NCI-H2227 treated with DMSO at 0.1 percent for 48 hours (cell line): ENCODE measurements around the gene FAF1.
"Not testable (repeated sequence)": the region's sequence is repeated elsewhere in the genome, so short reads cannot be mapped to it uniquely, and the experiment has no call there.

Experiments used
- DNase-seq: peaks from one replicate; lab custom pipeline; 2025; lab: John Stamatoyannopoulos, UW

Gene FAF1

GRCh38 chr1:50959303-50959912 is 659 bp downstream of the FAF1 start:
- DNase-seq = peak; percentile 39

GRCh38 chr1:50955116-50955515 is 5.0 kb downstream of the FAF1 start:
- DNase-seq = no peak

- DNase-seq = not testable (repeated sequence)
These were observed 7.5 kb downstream of the FAF1 start for GRCh38 chr1:50952566-50952965.

- no peak for DNase-seq
These were observed 9.7 kb downstream of the FAF1 start for GRCh38 chr1:50950396-50950795.

- no peak for DNase-seq
These were observed 10.6 kb downstream of the FAF1 start for GRCh38 chr1:50949286-50949982.

GRCh38 chr1:50942334-50942733 is 17.7 kb downstream of the FAF1 start:
- no peak for DNase-seq

GRCh38 chr1:50940291-50940690 is 19.8 kb downstream of the FAF1 start:
- DNase-seq = no peak

GRCh38 chr1:50936321-50936720 is 23.7 kb downstream of the FAF1 start:
- DNase-seq = no peak

- DNase-seq = not testable (repeated sequence)
These were observed 24.8 kb downstream of the FAF1 start for GRCh38 chr1:50935276-50935675.

GRCh38 chr1:50934838-50935237 is 25.2 kb downstream of the FAF1 start:
- DNase-seq = no peak

GRCh38 chr1:50933770-50934169 is 26.3 kb downstream of the FAF1 start:
- DNase-seq = not testable (repeated sequence)

GRCh38 chr1:50932043-50932442 is 28.0 kb downstream of the FAF1 start:
- not testable (repeated sequence) for DNase-seq

GRCh38 chr1:50930965-50931737 is 28.9 kb downstream of the FAF1 start:
- DNase-seq = no peak

GRCh38 chr1:50930193-50930592 is 29.9 kb downstream of the FAF1 start:
- DNase-seq = no peak

GRCh38 chr1:50929376-50929958 is 30.6 kb downstream of the FAF1 start:
- no peak for DNase-seq

- DNase-seq = no peak
These were observed 36.5 kb downstream of the FAF1 start for GRCh38 chr1:50923564-50923963.

GRCh38 chr1:50921029-50921428 is 39.0 kb downstream of the FAF1 start:
- DNase-seq = no peak

- DNase-seq = no peak
These were observed 39.7 kb downstream of the FAF1 start for GRCh38 chr1:50920409-50920808.

- DNase-seq = no peak
These were observed 42.6 kb downstream of the FAF1 start for GRCh38 chr1:50917138-50918137.

GRCh38 chr1:50915621-50916020 is 44.4 kb downstream of the FAF1 start:
- no peak for DNase-seq

GRCh38 chr1:50913954-50914353 is 46.1 kb downstream of the FAF1 start:
- no peak for DNase-seq
